ENCODE data around the gene FTO.

The FTO gene

DNA sequence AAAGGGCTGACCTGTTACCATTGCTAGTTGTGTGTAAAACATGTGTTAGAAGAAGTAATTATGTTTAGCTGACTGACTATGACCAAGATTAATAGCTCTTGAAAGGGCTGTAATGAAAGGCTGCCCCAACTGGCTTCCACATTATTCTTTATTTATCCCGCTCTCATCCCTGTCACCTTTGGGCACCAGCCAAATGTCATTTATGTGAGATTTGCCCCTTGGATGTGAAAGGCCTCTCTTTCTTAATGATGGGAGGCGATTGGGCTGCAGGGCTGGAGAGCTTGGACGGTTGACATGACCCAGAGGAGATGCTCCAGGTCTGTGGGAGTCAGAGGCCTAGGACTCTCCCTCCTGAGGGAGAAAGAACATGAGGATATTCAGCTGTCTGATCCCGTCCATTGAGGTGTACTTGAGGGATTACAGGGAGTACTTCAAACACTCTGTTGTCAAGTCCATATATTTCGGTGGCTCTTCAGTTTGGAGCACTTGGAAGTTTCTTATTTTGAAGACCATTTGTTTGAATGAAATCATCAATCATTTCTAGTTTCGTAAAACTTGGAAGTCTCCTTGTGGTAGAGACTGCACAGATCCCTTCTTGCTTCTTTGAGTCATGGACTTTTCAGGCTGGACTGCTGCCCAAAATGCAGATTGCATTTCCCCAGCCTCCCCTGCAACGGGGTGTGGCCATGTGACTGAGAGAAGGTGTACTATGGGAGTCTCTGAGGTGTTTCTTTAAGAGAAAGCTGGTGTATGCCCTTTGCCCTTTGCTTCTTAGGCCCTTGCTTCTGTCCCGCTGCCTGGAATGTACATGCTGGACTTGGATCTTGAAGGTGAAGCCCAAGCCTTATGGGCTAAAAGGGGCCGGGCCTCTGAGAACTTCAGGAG, 51.3 kb downstream of the FTO start:
- no peak for DNase-seq

DNA sequence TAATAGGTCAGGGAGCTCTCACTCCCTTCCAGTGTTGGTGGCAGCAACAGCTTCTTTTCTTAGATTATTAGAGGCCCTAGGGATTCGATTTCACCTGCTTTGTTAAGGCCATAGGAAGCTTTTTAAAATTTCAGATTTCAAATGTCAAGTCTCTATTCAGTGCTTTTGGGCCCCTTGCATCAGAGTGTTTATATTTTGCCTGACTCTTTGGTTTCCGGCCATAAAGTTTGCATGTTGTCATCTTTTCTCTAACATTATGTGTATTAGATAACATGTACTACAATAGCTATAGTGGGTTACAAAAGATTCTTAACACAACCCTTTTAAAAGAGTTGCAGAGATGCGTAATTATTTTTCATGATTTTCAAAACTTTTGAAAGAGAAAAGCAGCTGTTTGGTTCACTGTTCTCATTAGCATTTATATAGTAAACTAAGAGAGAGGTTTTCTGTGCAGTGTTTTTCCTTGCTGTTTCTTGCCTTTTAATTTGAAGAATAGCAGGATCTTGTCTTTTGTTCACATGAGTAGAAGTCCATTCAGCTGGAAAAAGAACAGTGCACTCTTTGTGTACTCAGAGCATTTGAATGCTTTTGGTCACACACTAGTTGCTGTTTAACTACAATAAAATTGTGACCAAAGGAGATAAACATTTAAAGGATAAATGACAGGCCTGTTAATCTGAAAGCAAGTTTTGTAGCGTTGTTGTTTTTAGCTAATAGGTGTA, 52.5 kb downstream of the FTO start:
- no peak for DNase-seq

GRCh38 chr16:53757971-53758609, 54.1 kb downstream of the FTO start:
- DNase-seq, result no peak

GRCh38 chr16:53761962-53762703, 58.2 kb downstream of the FTO start:
- peak in 1 of 4 experiments; percentile 17 for DNase-seq

GRCh38 chr16:53766304-53767016, 62.5 kb downstream of the FTO start:
- no peak for DNase-seq

DNA sequence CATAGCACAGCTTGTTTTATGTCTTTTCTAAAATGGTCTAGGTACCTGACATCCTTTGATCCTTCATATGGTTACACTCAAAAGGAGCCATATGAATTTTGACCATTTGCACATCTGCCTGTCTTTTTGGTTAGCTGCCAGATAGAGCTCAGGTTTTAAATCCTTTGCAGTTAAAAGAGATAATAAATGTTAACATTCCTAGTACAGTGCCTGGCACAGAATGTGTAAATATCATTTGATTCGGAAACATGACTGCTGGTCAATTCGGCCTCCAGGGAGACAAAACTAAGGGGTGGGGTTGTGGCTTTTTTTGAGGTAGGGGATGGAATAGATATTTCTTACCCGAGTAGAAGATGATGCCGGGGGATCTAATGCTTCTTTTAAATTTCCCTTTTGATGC, 64.2 kb downstream of the FTO start:
- no peak for DNase-seq

DNA sequence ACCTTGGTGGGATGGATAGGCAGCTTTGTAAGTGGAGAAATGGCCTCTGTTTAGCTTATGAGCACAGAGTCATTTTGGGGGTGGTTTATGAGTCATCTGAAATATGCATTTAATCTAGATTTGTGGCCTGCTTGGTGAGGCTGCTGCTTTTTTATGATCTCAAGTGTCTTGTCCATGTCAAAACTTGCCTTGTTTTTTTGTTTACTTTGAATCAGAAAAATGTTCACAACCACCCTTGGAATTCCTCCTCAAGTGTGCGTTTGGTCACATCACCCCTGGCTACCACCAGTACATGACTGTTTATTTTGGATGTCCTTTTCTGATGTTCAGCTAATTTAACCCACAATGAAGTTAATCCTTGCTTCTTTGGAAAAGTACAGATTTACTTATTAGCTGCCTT, 64.6 kb downstream of the FTO start:
- no peak for DNase-seq

DNA sequence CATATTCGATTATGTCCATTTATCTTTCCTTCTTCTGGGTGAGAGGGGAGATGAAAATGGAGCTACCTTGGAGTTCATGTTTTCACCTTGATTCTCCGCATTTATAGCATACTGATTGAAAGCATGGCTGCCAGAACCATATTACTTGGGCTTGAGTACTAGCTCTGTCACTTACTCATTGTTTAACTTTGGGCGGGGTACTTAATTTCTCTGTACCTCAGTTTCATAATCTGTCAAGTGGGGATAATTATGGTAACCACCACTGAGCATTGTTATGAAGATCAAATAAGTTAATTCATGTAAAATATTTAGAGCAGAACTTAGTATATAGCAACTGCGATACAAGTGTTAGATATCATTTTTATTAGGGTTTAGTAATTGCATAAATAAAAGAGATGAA, 65.2 kb downstream of the FTO start:
- no peak for DNase-seq

- no peak for DNase-seq
Observed at GRCh38 chr16:53769787-53770186, 65.8 kb downstream of the FTO start.

GRCh38 chr16:53770641-53771040, 66.7 kb downstream of the FTO start:
- no peak for DNase-seq

- no peak for DNase-seq
Observed at GRCh38 chr16:53771655-53772497, 67.9 kb downstream of the FTO start.

DNA sequence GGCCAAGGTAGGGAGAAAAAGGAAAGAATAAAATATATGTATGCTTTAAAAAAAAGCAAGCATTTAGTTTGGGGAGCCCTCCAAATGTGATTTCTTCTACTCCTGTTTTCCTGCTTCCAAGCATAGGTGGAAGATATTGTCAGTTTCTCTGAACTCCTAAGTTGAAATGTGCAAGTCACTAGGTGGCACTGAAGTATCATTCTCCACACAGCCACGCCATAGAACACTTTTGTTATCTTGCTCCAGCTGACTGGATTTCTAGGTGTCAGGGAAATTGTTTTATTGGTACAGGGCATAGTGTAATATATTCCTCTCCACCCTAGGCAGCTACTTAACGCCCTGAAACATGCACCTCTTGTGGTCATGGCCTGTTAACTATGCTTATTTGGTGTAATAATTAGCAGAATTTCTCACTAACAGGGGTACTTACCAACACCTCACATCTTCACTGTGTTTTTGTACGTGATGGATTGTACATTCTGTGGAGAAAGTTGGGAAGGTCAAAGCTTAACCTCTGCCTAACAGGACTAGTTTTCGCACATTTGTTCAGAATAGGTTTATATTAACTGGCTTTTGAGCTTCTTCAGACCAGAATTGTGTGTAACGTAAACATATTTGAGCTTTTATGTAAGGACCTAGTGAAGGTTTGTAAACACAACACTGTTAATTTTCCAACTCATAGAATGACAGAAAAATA, 69.3 kb downstream of the FTO start:
- DNase-seq, result peak; percentile 40 to 60 (median 50)

DNA sequence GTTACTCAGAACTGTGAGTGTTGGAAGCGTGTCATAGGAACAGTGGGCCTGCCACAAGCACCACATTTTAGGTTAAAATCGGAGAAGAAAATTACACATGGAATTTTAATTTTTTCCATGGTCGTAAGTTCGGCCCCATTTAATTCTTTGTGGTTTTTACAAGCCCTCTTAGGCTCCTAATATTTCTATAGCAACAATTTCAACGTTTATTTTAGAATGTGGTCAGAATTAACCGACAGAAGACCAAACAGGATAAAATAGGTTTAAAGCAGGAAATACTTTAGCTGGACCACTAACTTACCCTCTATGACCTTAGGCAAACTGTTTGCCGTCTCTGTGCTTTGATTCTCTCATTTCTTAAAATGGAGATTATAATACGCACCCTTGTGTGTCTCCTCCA, 69.9 kb downstream of the FTO start:
- no peak for DNase-seq

GRCh38 chr16:53775106-53775820, 71.3 kb downstream of the FTO start:
- no peak for DNase-seq

GRCh38 chr16:53775821-53776431, 72.0 kb downstream of the FTO start:
- DNase-seq, result peak; percentile 63 to 83 (median 74)

DNA sequence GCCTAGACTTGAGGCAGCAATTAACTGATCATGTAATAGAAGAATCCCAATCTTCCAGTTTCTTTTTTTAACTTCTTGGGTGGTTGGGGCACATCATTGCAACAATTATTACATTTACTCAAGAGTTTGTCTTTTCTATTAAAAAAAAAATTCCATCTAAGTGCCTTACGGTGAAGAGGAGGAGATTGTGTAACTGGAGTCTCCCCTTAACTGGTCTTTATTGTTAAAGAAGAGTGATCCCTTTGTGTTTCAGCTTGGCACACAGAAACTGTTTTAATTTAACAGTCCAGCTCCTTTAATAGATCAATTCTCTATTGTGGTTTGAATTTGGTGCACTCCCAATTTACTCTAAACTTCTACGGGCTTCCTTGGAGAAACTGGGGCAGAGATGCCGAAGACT, 75.2 kb downstream of the FTO start:
- no peak for DNase-seq

GRCh38 chr16:53780051-53780450, 76.1 kb downstream of the FTO start:
- no peak for DNase-seq

DNA sequence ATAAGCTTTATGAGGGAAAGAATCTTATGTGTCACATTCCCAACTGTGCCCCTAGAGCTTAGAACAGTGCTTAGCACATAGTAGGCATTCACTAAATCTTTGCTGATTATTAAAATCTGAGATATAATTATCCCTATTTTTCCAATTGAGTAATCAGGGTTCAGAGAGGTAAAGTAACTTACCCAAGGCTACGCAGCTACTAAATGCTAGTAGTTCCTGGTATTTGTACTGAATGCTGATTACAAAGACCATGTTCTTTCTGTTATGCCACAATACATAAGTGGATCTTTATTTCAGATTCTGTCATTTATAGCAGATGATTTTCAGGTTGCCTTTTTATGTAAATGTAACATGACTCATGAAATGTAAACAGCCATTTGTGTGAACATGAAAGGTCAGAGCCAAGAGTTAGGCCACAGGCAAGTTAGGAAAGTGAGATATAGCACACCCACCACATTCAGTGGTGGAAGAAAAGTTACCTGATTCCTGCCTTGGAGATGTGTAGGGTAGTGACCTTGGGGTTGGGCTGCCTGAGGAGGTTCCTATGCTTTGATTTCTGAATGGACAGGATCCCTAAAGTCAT, 77.2 kb downstream of the FTO start:
- no peak for DNase-seq

DNA sequence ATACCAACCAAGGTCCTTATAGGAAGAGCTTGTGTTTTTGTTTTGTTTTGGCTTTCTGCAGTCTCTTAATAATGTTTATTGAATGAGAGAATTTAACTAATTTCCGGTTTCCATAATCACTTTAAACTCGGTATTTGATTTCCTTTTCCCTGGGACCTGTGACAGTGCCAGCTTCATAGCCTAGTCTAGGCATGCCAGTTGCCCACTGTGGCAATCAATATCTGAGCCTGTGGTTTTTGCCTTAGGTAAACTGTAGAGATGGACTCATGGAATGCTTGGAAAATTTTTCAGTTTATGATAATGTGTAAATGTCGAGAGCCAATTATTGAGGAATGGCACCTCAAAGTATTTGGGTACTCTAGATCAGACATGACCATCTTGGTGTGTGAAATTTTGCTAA, 78.2 kb downstream of the FTO start:
- no peak for DNase-seq
